RWPE1 (cell line): ENCODE data around the gene TANGO2.

Experiments
- CTCF ChIA-PET: fragments of 350-600 bp; sonication (Branson Sonifier 250); formaldehyde crosslinking; extraction: SDS; loops from one replicate; lab custom pipeline; 2021; lab: Yijun Ruan, JAX
- POLR2A ChIA-PET: fragments of 400-600 bp; formaldehyde crosslinking; extraction: SDS; loops from one replicate; lab custom pipeline; 2020; ENCODE audit warnings: antibody characterized with exemption; ENCODE audit not compliant: low non-redundant PET; lab: Yijun Ruan, JAX
- DNase-seq: peaks from one replicate; pipeline ENCODE4 v3.0.0; 2012; ENCODE audit warnings: low spot score
- H3K27ac ChIP-seq: fragments of 450-650 bp; 2 replicates; pipeline ENCODE4 v1.5.1; 2017
- CTCF ChIP-seq: fragments of 450-650 bp; conservative IDR thresholded peaks from 2 replicates; pipeline ENCODE4 v1.5.1; 2017; ENCODE audit warnings: low read depth, mild to moderate bottlenecking

TANGO2 gene

GRCh38 chr22:19979712-19980493 lies 41.0 kb upstream of the TANGO2 start:
- no peak overlapping the region for H3K27ac ChIP-seq
- no peak for TF ChIP-seq CTCF
- DNase-seq, result no peak
- CTCF ChIA-PET, result no interaction called here
- POLR2A ChIA-PET, result no interaction called here

GRCh38 chr22:19980766-19981165 lies 40.1 kb upstream of the TANGO2 start:
- no peak overlapping the region for H3K27ac ChIP-seq
- no peak for TF ChIP-seq CTCF
- CTCF ChIA-PET, result no interaction called here
- DNase-seq, result no peak
- POLR2A ChIA-PET, result no interaction called here

- no peak overlapping the region for H3K27ac ChIP-seq
- ChIA-PET CTCF (no interaction called here), POLR2A (no interaction called here)
- DNase-seq, result no peak
- TF ChIP-seq CTCF, result no peak
Observed at GRCh38 chr22:19981171-19981960, 39.5 kb upstream of the TANGO2 start.

GRCh38 chr22:19981961-19982920 lies 38.7 kb upstream of the TANGO2 start:
- no peak for TF ChIP-seq CTCF
- DNase-seq, result no peak
- peak overlapping the region; percentile 67 for H3K27ac ChIP-seq
- POLR2A ChIA-PET, result no interaction called here
- CTCF ChIA-PET, result interaction anchor here (0.6 kb wide), 1 partner anchor 11 kb away, joined by 3 read pairs; no protein-coding TSS in a partner anchor

- DNase-seq, result no peak
- ChIA-PET CTCF (interaction anchor here (0.6 kb wide), 1 partner anchor 12 kb away, joined by 3 read pairs; no protein-coding TSS in a partner anchor), POLR2A (no interaction called here)
- H3K27ac ChIP-seq, result peak overlapping the region; percentile 67
- TF ChIP-seq CTCF, result no peak
Observed at GRCh38 chr22:19982991-19983578, 37.8 kb upstream of the TANGO2 start.
